ENCODE data around the gene CHADL. TPM values are rescaled to one million over a fixed set of nuclear protein-coding genes. Genes with fewer than 3 reads are reported as not detected.

The CHADL gene
- total RNA-seq, 2 experiments from 2014 or later = 0.08 TPM; not detected in 1

GRCh38 chr22:41238570-41239442, 1.9 kb downstream of the CHADL start:
- ChIA-PET POLR2A (no interaction called here), CTCF (interaction anchor here (0.9 to 3.6 kb wide), 13 partner anchors 11 to 499 kb away, joined by 3 to 28 read pairs (median 4); partner anchors contain the start of gene RBX1)

GRCh38 chr22:41237707-41238569, 2.8 kb downstream of the CHADL start:
- ChIA-PET POLR2A (interaction anchor here (0.6 to 1.2 kb wide), 7 partner anchors 23 to 315 kb away, joined by 3 to 16 read pairs (median 4); partner anchors contain the start of gene RBX1), CTCF (interaction anchor here (0.5 to 3.6 kb wide), 23 partner anchors 11 to 498 kb away, joined by 3 to 28 read pairs (median 4); partner anchors contain the start of gene RBX1)

GRCh38 chr22:41237036-41237706, 3.6 kb downstream of the CHADL start:
- ChIA-PET POLR2A (interaction anchor here (0.6 to 1.2 kb wide), 6 partner anchors 24 to 315 kb away, joined by 3 to 16 read pairs (median 4); partner anchors contain the start of gene RBX1), CTCF (interaction anchor here (0.5 to 3.6 kb wide), 21 partner anchors 10 to 314 kb away, joined by 3 to 28 read pairs (median 4); partner anchors contain the start of gene RBX1)

- POLR2A ChIA-PET = no interaction called here
Measured at GRCh38 chr22:41234815-41235695, 5.7 kb downstream of the CHADL start.

GRCh38 chr22:41231369-41231768, 9.4 kb downstream of the CHADL start:
- POLR2A ChIA-PET = no interaction called here
- CTCF ChIA-PET = no interaction called here

More at GRCh38 chr22:41234815-41235695, 5.7 kb downstream of the CHADL start:
- CTCF ChIA-PET = no interaction called here

- ChIA-PET CTCF (interaction anchor here (0.5 kb wide), 1 partner anchor 79 kb away, joined by 3 read pairs; no protein-coding TSS in a partner anchor), POLR2A (interaction anchor here (1.0 kb wide), 1 partner anchor 15 kb away, joined by 5 read pairs; no protein-coding TSS in a partner anchor)
Measured at GRCh38 chr22:41230401-41230785, 10.3 kb downstream of the CHADL start.

GRCh38 chr22:41229730-41230400, 10.9 kb downstream of the CHADL start:
- CTCF ChIA-PET = interaction anchor here (0.5 kb wide), 1 partner anchor 80 kb away, joined by 3 read pairs; no protein-coding TSS in a partner anchor
- POLR2A ChIA-PET = interaction anchor here (1.0 kb wide), 1 partner anchor 16 kb away, joined by 5 read pairs; no protein-coding TSS in a partner anchor

- ChIA-PET CTCF (no interaction called here), POLR2A (no interaction called here)
Measured at GRCh38 chr22:41229215-41229614, 11.5 kb downstream of the CHADL start.

- ChIA-PET CTCF (interaction anchor here (0.7 to 2.3 kb wide), 3 partner anchors 11 to 304 kb away, joined by 3 to 8 read pairs (median 5); no protein-coding TSS in a partner anchor), POLR2A (interaction anchor here (0.6 kb wide), 1 partner anchor 115 kb away, joined by 3 read pairs; no protein-coding TSS in a partner anchor)
Measured at GRCh38 chr22:41226723-41227655, 13.7 kb downstream of the CHADL start.

- CTCF ChIA-PET = no interaction called here
- POLR2A ChIA-PET = no interaction called here
Measured at GRCh38 chr22:41223535-41223934, 17.2 kb downstream of the CHADL start.

- ChIA-PET CTCF (no interaction called here), POLR2A (no interaction called here)
Measured at GRCh38 chr22:41222846-41223507, 17.8 kb downstream of the CHADL start.

GRCh38 chr22:41217553-41218157, 23.1 kb downstream of the CHADL start:
- CTCF ChIA-PET = interaction anchor here (0.6 kb wide), 1 partner anchor 11 kb away, joined by 3 read pairs; no protein-coding TSS in a partner anchor
- POLR2A ChIA-PET = interaction anchor here (0.8 kb wide), 1 partner anchor 243 kb away, joined by 3 read pairs; no protein-coding TSS in a partner anchor

GRCh38 chr22:41216984-41217383, 23.7 kb downstream of the CHADL start:
- ChIA-PET CTCF (interaction anchor here (0.6 kb wide), 1 partner anchor 10 kb away, joined by 3 read pairs; no protein-coding TSS in a partner anchor), POLR2A (interaction anchor here (0.8 kb wide), 1 partner anchor 243 kb away, joined by 3 read pairs; no protein-coding TSS in a partner anchor)

- POLR2A ChIA-PET = no interaction called here
Measured at GRCh38 chr22:41215926-41216325, 24.8 kb downstream of the CHADL start.

GRCh38 chr22:41215409-41215808, 25.3 kb downstream of the CHADL start:
- POLR2A ChIA-PET = no interaction called here
- CTCF ChIA-PET = interaction anchor here (1.1 kb wide), 1 partner anchor 23 kb away, joined by 3 read pairs; no protein-coding TSS in a partner anchor

More at GRCh38 chr22:41215926-41216325, 24.8 kb downstream of the CHADL start:
- CTCF ChIA-PET = interaction anchor here (0.6 to 1.1 kb wide), 2 partner anchors 12 to 22 kb away, joined by 3 read pairs; no protein-coding TSS in a partner anchor

All from activated CD8-positive, alpha-beta memory T cell treated with anti-CD3 and anti-CD28 coated beads for 36 hours (primary cell).